ENCODE data around the gene CSN2.

CSN2 gene

GRCh38 chr4:69920874-69921273, 44.7 kb downstream of the CSN2 start:
- DNase-seq (ENCODE audit: extremely low read depth, insufficient read length) = no peak
- no peak for TF ChIP-seq CTCF (IDR thresholded peaks at IDR 0.05; ENCODE audit: insufficient read depth, low read length, poor library complexity, severe bottlenecking)
- H3K4me3 ChIP-seq (replicated peaks; ENCODE audit: low read depth, low read length) = no peak overlapping the region
- no peaks in the 10 kb centered on the region for H3K36me3 ChIP-seq (ENCODE audit: control insufficient read depth, insufficient read depth, low read length)
- no peaks in the 10 kb centered on the region for H3K27me3 ChIP-seq (replicated peaks; ENCODE audit: control insufficient read depth, insufficient read depth, low read length)

- no peak overlapping the region for H3K4me3 ChIP-seq (replicated peaks; ENCODE audit: low read depth, low read length)
- DNase-seq (ENCODE audit: extremely low read depth, insufficient read length) = peak; percentile 46
These were observed 55.3 kb downstream of the CSN2 start for GRCh38 chr4:69910016-69910782.

DNA sequence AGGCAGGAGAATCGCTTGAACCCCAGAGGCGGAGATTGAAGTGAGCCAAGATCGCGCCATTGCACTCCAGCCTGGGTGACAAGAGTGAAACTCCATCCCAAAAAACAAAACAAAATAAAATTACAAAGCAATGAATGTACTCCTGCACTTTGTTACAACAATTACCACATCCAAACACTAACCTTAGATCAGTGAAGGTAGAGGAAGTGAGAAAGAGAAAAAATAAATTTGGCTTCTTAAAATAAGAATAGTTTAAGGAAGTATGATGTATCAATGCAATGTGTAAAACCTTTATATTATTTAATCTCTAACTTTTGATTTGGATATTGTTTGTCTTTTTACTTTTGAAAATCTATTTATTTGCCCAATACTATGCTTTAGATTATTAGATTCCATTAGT, 56.3 kb downstream of the CSN2 start:
- no peak for TF ChIP-seq CTCF (IDR thresholded peaks at IDR 0.05; ENCODE audit: insufficient read depth, low read length, poor library complexity, severe bottlenecking)
- DNase-seq (ENCODE audit: extremely low read depth, insufficient read length) = peak; percentile 23
- no peaks in the 10 kb centered on the region for H3K36me3 ChIP-seq (ENCODE audit: control insufficient read depth, insufficient read depth, low read length)
- no peaks in the 10 kb centered on the region for H3K27me3 ChIP-seq (replicated peaks; ENCODE audit: control insufficient read depth, insufficient read depth, low read length)
- H3K4me3 ChIP-seq (replicated peaks; ENCODE audit: low read depth, low read length) = no peak overlapping the region

More at GRCh38 chr4:69910016-69910782, 55.3 kb downstream of the CSN2 start:
- no peak for TF ChIP-seq CTCF (IDR thresholded peaks at IDR 0.05; ENCODE audit: insufficient read depth, low read length, poor library complexity, severe bottlenecking)
- Histone ChIP-seq H3K27me3 (replicated peaks; ENCODE audit: control insufficient read depth, insufficient read depth, low read length) (no peaks in the 10 kb centered on the region), H3K36me3 (ENCODE audit: control insufficient read depth, insufficient read depth, low read length) (no peaks in the 10 kb centered on the region)

DNA sequence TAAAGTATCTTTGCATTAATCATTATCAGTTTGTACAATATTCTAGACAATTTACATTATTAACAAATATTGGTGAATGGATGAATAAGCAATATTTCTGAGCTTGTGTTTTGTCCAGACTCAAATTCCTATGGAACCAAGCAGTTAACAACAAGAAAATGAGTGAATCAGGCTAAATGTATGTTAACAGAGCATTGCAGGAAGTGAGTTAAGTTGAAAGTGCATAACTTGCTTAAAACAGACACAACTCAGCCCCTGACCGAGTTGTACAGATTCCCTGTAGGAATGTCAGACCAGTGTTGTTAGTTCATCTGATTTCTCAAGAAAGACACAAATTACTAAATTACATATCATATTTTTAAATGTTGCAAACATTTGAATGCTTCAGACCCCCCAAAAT, 58.4 kb downstream of the CSN2 start:
- no peak overlapping the region for H3K4me3 ChIP-seq (replicated peaks; ENCODE audit: low read depth, low read length)
- H3K36me3 ChIP-seq (ENCODE audit: control insufficient read depth, insufficient read depth, low read length) = no peaks in the 10 kb centered on the region
- DNase-seq (ENCODE audit: extremely low read depth, insufficient read length) = no peak
- no peak for TF ChIP-seq CTCF (IDR thresholded peaks at IDR 0.05; ENCODE audit: insufficient read depth, low read length, poor library complexity, severe bottlenecking)
- no peaks in the 10 kb centered on the region for H3K27me3 ChIP-seq (replicated peaks; ENCODE audit: control insufficient read depth, insufficient read depth, low read length)
